Prostate gland (tissue), 2 donors: ENCODE results near the gene OCSTAMP. TPM values are rescaled to one million over a fixed set of nuclear protein-coding genes. Genes with fewer than 3 reads are reported as not detected.

Experiments
- DNase-seq: peaks from one replicate; pipeline ENCODE4 v3.0.0-alpha.2; 2019; ENCODE audit warnings: low spot score
- H3K27ac ChIP-seq, 2 donors: fragments of 200-600 bp; sonication (generic); 2 replicates each; pipeline ENCODE4 v1.5.1; 2017 to 2019
- H3K27me3 ChIP-seq: fragments of 200-600 bp; sonication (generic); replicated peaks from 2 replicates; pipeline ENCODE4 v1.5.1; 2019; ENCODE audit not compliant: insufficient read depth
- H3K36me3 ChIP-seq, 2 donors: fragments of 200-600 bp; sonication (generic); 1 replicate in 1 of 2; 2 replicates in 1 of 2; pipeline versions ENCODE4 v1.5.1 to v1.8.1; 2017 to 2019
- H3K4me1 ChIP-seq: fragments of 200-600 bp; sonication (generic); replicated peaks from 2 replicates; pipeline ENCODE4 v1.5.1; 2019
- H3K4me3 ChIP-seq, 2 donors: fragments of 200-600 bp; sonication (generic); 2 replicates each; pipeline ENCODE4 v1.5.1; 2017 to 2019
- H3K9me3 ChIP-seq: fragments of 200-600 bp; sonication (generic); 2 replicates; pipeline ENCODE4 v1.5.1; 2017
- CTCF ChIP-seq, 4 experiments: fragments of 200-600 bp in 2 of 4; fragments of 450-650 bp in 2 of 4; sonication (generic) in 2 of 4; IDR thresholded peaks; 1 replicate in 3 of 4; 2 replicates in 1 of 4; pipeline ENCODE4 v1.5.1; 2016 to 2019; ENCODE audit warnings: antibody characterized with exemption in 4 of 4, mild to moderate bottlenecking in 2 of 4, moderate library complexity in 2 of 4
- POLR2A ChIP-seq: fragments of 450-650 bp; IDR thresholded peaks from one replicate; pipeline ENCODE4 v1.6.1; 2016; ENCODE audit warnings: antibody characterized with exemption, mild to moderate bottlenecking
- POLR2AphosphoS5 ChIP-seq: sonication (generic); formaldehyde crosslinking; IDR thresholded peaks from one replicate; pipeline ENCODE4 v1.6.1; 2017; ENCODE audit warnings: antibody characterized with exemption
- WGBS: methylation state at CpG from one replicate; pipeline ENCODE4 v1.1.5; 2018; 5-methylcytosine and 5-hydroxymethylcytosine counted together
- intact Hi-C: fragments of 100-400 bp; cut with DNase I; formaldehyde crosslinking; loops from one replicate; pipeline ENCODE4 v1.14.2; 2022
- total RNA-seq, 2 donors: library from RNA; depleted of rRNA; stranded (reverse); fragments of >200 nt; gene quantifications; one replicate each; pipeline ENCODE4 v1.1.0, GENCODE V29; 2016

Gene OCSTAMP
- total RNA-seq, 2 donors from 2014 or later = not detected

- WGBS = 37% methylated on average over 4 of the region's 4 CpGs
- Histone ChIP-seq H3K27ac (no peak overlapping the region), H3K4me3 (no peak overlapping the region), H3K36me3 (no peaks in the 10 kb centered on the region), H3K4me1 (no peaks in the 10 kb centered on the region), H3K27me3 (no peaks in the 10 kb centered on the region), H3K9me3 (no peaks in the 10 kb centered on the region)
- intact Hi-C loops = no loop called here
- DNase-seq = peak; percentile 76
- TF ChIP-seq CTCF (IDR thresholded peaks at IDR 0.05) (no peak), POLR2A (no peak), POLR2AphosphoS5 (peak; percentile 80)
These were observed 56.4 kb downstream of the OCSTAMP start for GRCh38 chr20:46494077-46494476.

- intact Hi-C loops = no loop called here
- Histone ChIP-seq H3K36me3 (no peaks in the 10 kb centered on the region), H3K27ac (no peak overlapping the region), H3K27me3 (no peaks in the 10 kb centered on the region), H3K4me3 (no peak overlapping the region), H3K9me3 (no peaks in the 10 kb centered on the region), H3K4me1 (no peaks in the 10 kb centered on the region)
- DNase-seq = no peak
- WGBS = 86% methylated on average over 8 of the region's 8 CpGs
- TF ChIP-seq CTCF (IDR thresholded peaks at IDR 0.05) = no peak
- TF ChIP-seq POLR2AphosphoS5 = no peak
- TF ChIP-seq POLR2A = no peak
These were observed 59.1 kb downstream of the OCSTAMP start for GRCh38 chr20:46491354-46491753.

Other genes starting within 250 kb of the OCSTAMP start
- 1 to 10 TPM; 1.9 to 3.3 TPM for gene CDH22, start 242.2 kb downstream of the OCSTAMP start, total RNA-seq
- 100 to 1,000 TPM in 1 of 2 donors, 10 to 100 TPM in 1; 47.7 to 117 TPM for gene ELMO2, start 144.0 kb downstream of the OCSTAMP start, total RNA-seq
- 10 to 100 TPM in 1 of 2 donors, 1 to 10 TPM in 1; 7.8 to 23.3 TPM for gene ZNF334, start 37.1 kb downstream of the OCSTAMP start, total RNA-seq
- 10 to 100 TPM; 10.5 to 16.9 TPM for gene SLC13A3, start 100.8 kb upstream of the OCSTAMP start, total RNA-seq
- gene TP53RK, start 138.8 kb upstream of the OCSTAMP start, total RNA-seq = 10 to 100 TPM; 23.2 to 29.6 TPM
- gene SLC2A10, start 159.0 kb upstream of the OCSTAMP start, total RNA-seq = 10 to 100 TPM; 49.8 to 54.9 TPM